ENCODE results near the gene YWHAQ. TPM values are rescaled to one million over a fixed set of nuclear protein-coding genes. Genes with fewer than 3 reads are reported as not detected.
"Not testable (repeated sequence)": the region's sequence is repeated elsewhere in the genome, so short reads cannot be mapped to it uniquely, and the experiment has no call there.

The YWHAQ gene
- total RNA-seq, 1 donor from 2014 or later = 518 TPM

DNA sequence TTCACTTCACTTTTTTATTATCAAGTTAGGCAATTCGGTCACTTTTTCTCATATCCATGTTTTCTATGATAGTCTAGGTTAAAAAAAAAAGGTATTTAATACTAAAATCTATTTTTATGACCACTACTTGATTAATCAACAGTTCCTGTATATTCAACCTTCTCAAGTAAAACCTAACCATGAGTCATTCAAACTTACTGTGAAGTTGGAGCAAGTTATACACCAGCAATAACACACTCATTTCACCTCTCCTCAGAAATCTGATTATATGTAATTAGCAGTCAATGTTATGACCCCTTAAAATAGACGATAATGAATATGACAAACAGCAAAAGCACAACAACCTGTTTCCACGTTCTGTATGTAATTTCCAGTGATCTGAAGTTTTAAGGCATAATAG lies 40.2 kb downstream of the YWHAQ start:
- H3K4me1 Mint-ChIP-seq = peaks cover 14% of the 10 kb centered on the region
- H3K4me3 Mint-ChIP-seq = no peak overlapping the region
- H3K9me3 Mint-ChIP-seq = no peaks in the 10 kb centered on the region
- H3K36me3 Mint-ChIP-seq (ENCODE audit: low read depth) = peaks cover 18% of the 10 kb centered on the region
- H3K27me3 Mint-ChIP-seq (ENCODE audit: low read depth) = no peaks in the 10 kb centered on the region
- DNase-seq (ENCODE audit: low read depth, low spot score) = no peak
- no peak overlapping the region for H3K27ac Mint-ChIP-seq (ENCODE audit: unreplicated experiment)
- TF ChIP-seq, protein P1, sequence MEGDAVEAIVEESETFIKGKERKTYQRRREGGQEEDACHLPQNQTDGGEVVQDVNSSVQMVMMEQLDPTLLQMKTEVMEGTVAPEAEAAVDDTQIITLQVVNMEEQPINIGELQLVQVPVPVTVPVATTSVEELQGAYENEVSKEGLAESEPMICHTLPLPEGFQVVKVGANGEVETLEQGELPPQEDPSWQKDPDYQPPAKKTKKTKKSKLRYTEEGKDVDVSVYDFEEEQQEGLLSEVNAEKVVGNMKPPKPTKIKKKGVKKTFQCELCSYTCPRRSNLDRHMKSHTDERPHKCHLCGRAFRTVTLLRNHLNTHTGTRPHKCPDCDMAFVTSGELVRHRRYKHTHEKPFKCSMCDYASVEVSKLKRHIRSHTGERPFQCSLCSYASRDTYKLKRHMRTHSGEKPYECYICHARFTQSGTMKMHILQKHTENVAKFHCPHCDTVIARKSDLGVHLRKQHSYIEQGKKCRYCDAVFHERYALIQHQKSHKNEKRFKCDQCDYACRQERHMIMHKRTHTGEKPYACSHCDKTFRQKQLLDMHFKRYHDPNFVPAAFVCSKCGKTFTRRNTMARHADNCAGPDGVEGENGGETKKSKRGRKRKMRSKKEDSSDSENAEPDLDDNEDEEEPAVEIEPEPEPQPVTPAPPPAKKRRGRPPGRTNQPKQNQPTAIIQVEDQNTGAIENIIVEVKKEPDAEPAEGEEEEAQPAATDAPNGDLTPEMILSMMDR (conservative IDR thresholded peaks at IDR 0.05) = no peak

DNA sequence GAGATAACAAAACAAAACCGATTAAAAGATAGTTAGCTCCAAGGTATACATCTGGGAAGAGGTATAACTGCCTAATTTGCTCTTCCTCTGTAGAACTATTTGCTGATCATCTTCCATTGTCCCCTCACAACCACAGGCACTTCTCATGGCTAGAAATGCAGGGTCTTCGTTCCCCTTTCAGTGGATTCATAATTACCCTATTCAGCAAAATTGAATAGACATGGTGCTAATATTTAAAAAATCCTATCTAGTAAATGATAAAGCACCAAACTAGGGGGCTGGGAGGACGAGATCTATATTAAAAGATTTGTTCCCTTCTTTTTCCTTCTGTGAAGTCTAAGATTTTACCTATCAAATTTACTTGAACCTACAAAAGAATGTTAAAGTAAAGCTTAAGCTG lies 44.3 kb downstream of the YWHAQ start:
- no peaks in the 10 kb centered on the region for H3K4me1 Mint-ChIP-seq
- no peaks in the 10 kb centered on the region for H3K9me3 Mint-ChIP-seq
- no peak for DNase-seq (ENCODE audit: low read depth, low spot score)
- no peak overlapping the region for H3K4me3 Mint-ChIP-seq
- no peak overlapping the region for H3K27ac Mint-ChIP-seq (ENCODE audit: unreplicated experiment)
- peaks cover 26% of the 10 kb centered on the region for H3K36me3 Mint-ChIP-seq (ENCODE audit: low read depth)
- H3K27me3 Mint-ChIP-seq (ENCODE audit: low read depth) = no peaks in the 10 kb centered on the region
- TF ChIP-seq, protein P1 (conservative IDR thresholded peaks at IDR 0.05) = no peak

DNA sequence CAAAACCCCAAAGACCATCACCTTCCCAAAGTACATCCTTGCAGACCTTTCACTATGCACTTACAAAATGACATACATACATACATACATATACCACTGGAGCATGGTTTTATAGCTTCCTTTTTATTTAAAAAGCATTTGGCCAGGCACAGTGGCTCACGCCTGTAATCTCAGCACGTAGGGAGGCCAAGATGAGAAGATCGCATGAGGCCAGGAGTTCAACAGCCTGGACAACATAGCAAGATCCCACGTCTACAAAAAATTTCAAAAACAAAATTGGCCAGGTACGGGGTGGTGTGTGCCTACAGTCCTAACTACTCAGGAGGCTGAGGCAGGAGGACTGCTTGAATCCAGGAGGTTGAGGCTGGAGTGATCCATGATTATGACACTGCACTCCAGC lies 45.3 kb downstream of the YWHAQ start:
- H3K36me3 Mint-ChIP-seq (ENCODE audit: low read depth) = peaks cover 27% of the 10 kb centered on the region
- no peak for DNase-seq (ENCODE audit: low read depth, low spot score)
- H3K4me3 Mint-ChIP-seq = no peak overlapping the region
- TF ChIP-seq, protein P1 (conservative IDR thresholded peaks at IDR 0.05) = no peak
- no peaks in the 10 kb centered on the region for H3K27me3 Mint-ChIP-seq (ENCODE audit: low read depth)
- H3K27ac Mint-ChIP-seq (ENCODE audit: unreplicated experiment) = no peak overlapping the region
- H3K4me1 Mint-ChIP-seq = no peaks in the 10 kb centered on the region
- no peaks in the 10 kb centered on the region for H3K9me3 Mint-ChIP-seq

DNA sequence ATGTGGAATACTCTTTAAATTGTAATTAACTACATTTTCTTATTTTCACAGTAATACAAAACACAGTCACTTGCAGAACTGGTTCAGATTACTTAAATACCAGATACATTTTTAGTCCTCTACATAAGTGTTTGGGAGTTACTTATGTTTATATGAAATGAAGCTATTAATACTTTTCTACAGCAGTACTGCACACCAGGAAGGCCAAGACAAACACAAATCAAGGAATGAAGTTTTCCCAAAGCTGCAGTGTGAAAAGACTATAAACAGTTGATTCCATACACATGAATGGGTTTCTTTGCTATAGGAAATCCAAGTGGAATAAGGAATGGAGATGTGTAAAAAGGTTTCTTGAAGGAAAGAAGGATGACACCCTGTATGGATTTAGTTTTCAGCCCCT lies 45.9 kb downstream of the YWHAQ start:
- not testable (repeated sequence) for DNase-seq (ENCODE audit: low read depth, low spot score); H3K27ac Mint-ChIP-seq (ENCODE audit: unreplicated experiment); H3K9me3 Mint-ChIP-seq; H3K27me3 Mint-ChIP-seq (ENCODE audit: low read depth); H3K4me1 Mint-ChIP-seq; H3K4me3 Mint-ChIP-seq
- H3K36me3 Mint-ChIP-seq (ENCODE audit: low read depth) = peaks cover 27% of the 10 kb centered on the region

DNA sequence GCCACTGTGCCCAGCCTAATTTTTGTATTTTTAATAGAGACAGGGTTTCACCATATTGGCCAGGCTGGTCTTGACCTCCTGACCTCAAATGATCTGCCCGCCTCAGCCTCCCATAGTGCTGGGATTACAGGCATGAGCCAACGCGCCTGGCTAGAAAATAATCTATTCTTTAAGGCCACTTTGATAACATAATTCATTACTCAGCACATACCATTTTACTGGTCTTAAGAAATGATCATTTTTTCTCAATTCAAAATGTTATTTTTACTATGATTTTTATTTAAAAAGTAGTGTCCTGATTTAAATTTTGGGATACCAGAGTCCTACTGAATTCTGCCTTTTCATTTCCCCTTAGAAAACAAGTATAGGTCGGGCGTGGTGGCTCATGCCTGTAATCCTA lies 48.2 kb downstream of the YWHAQ start:
- no peak for DNase-seq (ENCODE audit: low read depth, low spot score)
- Mint-ChIP-seq H3K36me3 (ENCODE audit: low read depth) (peaks cover 25% of the 10 kb centered on the region), H3K4me1 (no peaks in the 10 kb centered on the region), H3K27me3 (ENCODE audit: low read depth) (no peaks in the 10 kb centered on the region), H3K27ac (ENCODE audit: unreplicated experiment) (no peak overlapping the region), H3K4me3 (no peak overlapping the region), H3K9me3 (no peaks in the 10 kb centered on the region)
- TF ChIP-seq, protein P1 (conservative IDR thresholded peaks at IDR 0.05) = no peak

DNA sequence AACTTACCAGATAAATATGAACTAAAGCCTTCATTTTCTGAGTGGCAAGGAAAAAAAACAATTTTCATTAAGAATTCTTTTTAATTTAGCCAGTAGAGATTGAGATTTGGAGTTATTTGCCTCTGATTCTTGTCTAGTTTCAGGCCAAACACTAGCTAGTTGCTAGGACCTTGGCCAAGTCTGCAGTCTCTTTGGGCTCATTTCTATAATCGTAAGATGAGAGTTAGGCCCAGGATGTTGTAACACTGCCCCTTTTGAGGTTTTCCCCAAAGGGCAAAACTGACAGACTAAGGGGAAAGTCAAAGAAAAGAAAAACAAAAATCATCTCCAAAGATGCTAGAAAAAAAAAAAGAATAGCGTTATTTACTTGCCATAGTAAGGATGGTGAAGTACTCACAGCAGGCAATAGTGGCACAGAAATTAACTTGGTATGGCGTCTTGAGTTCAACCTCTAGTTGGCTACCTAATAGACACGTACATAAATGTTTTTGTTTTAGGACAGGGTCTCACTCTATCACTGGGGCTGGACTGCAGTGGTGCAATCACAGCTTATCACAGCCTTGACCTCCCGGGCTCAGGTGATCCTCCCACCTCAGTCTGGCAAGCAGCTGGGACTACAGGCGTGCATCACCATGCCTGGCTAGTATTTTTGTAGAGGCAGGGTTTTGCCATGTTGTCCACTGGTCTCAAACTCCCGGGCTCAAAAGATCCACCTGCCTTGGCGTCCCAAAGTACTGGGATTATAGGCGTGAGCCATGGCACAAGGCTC lies 52.1 kb downstream of the YWHAQ start:
- H3K36me3 Mint-ChIP-seq (ENCODE audit: low read depth) = peaks cover 7% of the 10 kb centered on the region
- no peak for DNase-seq (ENCODE audit: low read depth, low spot score)
- H3K27me3 Mint-ChIP-seq (ENCODE audit: low read depth) = no peaks in the 10 kb centered on the region
- no peak overlapping the region for H3K4me3 Mint-ChIP-seq
- TF ChIP-seq, protein P1 (conservative IDR thresholded peaks at IDR 0.05) = no peak
- H3K9me3 Mint-ChIP-seq = no peaks in the 10 kb centered on the region
- H3K27ac Mint-ChIP-seq (ENCODE audit: unreplicated experiment) = no peak overlapping the region
- H3K4me1 Mint-ChIP-seq = peaks cover 5% of the 10 kb centered on the region
